Stomach (tissue), 9 donors: ENCODE results near the gene GNAI1. TPM values are rescaled to one million over a fixed set of nuclear protein-coding genes. Genes with fewer than 3 reads are reported as not detected.

Source experiments
- DNase-seq, 2 donors: peaks; one replicate each; pipeline versions ENCODE4 v3.0.0 to v3.0.0-alpha.2; 2013 to 2019
- H3K27ac ChIP-seq, 5 donors: fragments of 200-600 bp in 4 of 5; sonication (generic) in 4 of 5; one replicate each; pipeline ENCODE4 v1.5.1; 2013 to 2019; ENCODE audit warnings: mild to moderate bottlenecking in 1 of 5, moderate library complexity in 1 of 5
- H3K27me3 ChIP-seq, 3 donors: fragments of 200-600 bp; sonication (generic); one replicate each; pipeline ENCODE4 v1.5.1; 2017 to 2019; ENCODE audit warnings: mixed run types in 1 of 3
- H3K36me3 ChIP-seq, 4 donors: fragments of 200-600 bp; sonication (generic); 1 replicate in 3 of 4; 2 replicates in 1 of 4; pipeline ENCODE4 v1.5.1; 2016 to 2019
- H3K4me1 ChIP-seq, 4 donors: fragments of 200-600 bp; sonication (generic); one replicate each; pipeline ENCODE4 v1.5.1; 2016 to 2019
- H3K4me3 ChIP-seq, 4 donors: fragments of 200-600 bp; sonication (generic) in 3 of 4; one replicate each; pipeline ENCODE4 v1.5.1; 2016 to 2019; ENCODE audit warnings: mild to moderate bottlenecking in 1 of 4
- H3K9me3 ChIP-seq, 4 donors: fragments of 200-600 bp; sonication (generic); one replicate each; pipeline ENCODE4 v1.5.1; 2016 to 2019
- CTCF ChIP-seq, 7 experiments: fragments of 450-650 bp in 4 of 7; fragments of 200-600 bp in 3 of 7; sonication (generic) in 3 of 7; IDR thresholded peaks; one replicate each; pipeline ENCODE4 v1.5.1; 2016 to 2019; ENCODE audit warnings: antibody characterized with exemption in 7 of 7, control low read depth in 2 of 7, mild to moderate bottlenecking in 1 of 7
- EP300 ChIP-seq: sonication (generic); formaldehyde crosslinking; IDR thresholded peaks from one replicate; pipeline ENCODE4 v1.6.1; 2017; ENCODE audit warnings: antibody characterized with exemption
- POLR2A ChIP-seq, 4 donors: fragments of 450-650 bp; IDR thresholded peaks; one replicate each; pipeline ENCODE4 v1.6.1; 2016; ENCODE audit warnings: antibody characterized with exemption in 4 of 4, control low read depth in 2 of 4, mild to moderate bottlenecking in 1 of 4, moderate library complexity in 1 of 4
- POLR2AphosphoS5 ChIP-seq, 3 donors: sonication (generic); formaldehyde crosslinking; IDR thresholded peaks; one replicate each; pipeline ENCODE4 v1.6.1; 2016; ENCODE audit warnings: antibody characterized with exemption in 3 of 3
- WGBS, 5 donors: extraction: QIAGEN DNeasy Blood & Tissue Kit in 3 of 5; methylation state at CpG; one replicate each; pipeline versions ENCODE4 v1.1.5 to v1.1.7; 2013 to 2018; 5-methylcytosine and 5-hydroxymethylcytosine counted together
- intact Hi-C: fragments of 100-400 bp; cut with DNase I; formaldehyde crosslinking; loops from one replicate; pipeline ENCODE4 v1.15.1; 2023; ENCODE audit warnings: low total_unique reads
- polyA plus RNA-seq, 3 donors: library from polyadenylated mRNA; stranded (reverse); fragments of 200-250 nt; gene quantifications; one replicate each; pipeline ENCODE4 v1.2.3, GENCODE V29; 2013
- total RNA-seq, 5 donors: library from RNA; depleted of rRNA; stranded (reverse); fragments of >200 nt; gene quantifications; one replicate each; pipeline versions ENCODE4 v1.1.0 to v1.2.3, GENCODE V29; 2014 to 2016
- donor health status: healthy with polysubstance abuse.
- donor health status: Bipolar disorder and iron deficiency.
- donor health status: healthy.

Gene GNAI1
- total and polyA plus RNA-seq, 8 donors, result 2.6 to 62.4 (median 27.5) TPM

- intact Hi-C loops, result no loop called here
These were observed 30.5 kb downstream of the GNAI1 start for GRCh38 chr7:80165177-80165576.

GRCh38 chr7:80170445-80170844 is 35.8 kb downstream of the GNAI1 start:
- WGBS, 5 donors, result 83 to 92% (median 84%) methylated on average over 2 of the region's 2 CpGs

More at GRCh38 chr7:80165177-80165576, 30.5 kb downstream of the GNAI1 start:
- Histone ChIP-seq H3K4me3 (no peak overlapping the region), H3K36me3 (no peaks in the 10 kb centered on the region), H3K27ac (no peak overlapping the region), H3K4me1 (peaks cover 0 to 49% (median 33%) of the 10 kb centered on the region in 4 donors), H3K9me3 (no peaks in the 10 kb centered on the region), H3K27me3 (no peaks in the 10 kb centered on the region)
- no peak for DNase-seq
- TF ChIP-seq POLR2AphosphoS5 (IDR thresholded peaks at IDR 0.05) (no peak), POLR2A (IDR thresholded peaks at IDR 0.05) (no peak), EP300 (no peak), CTCF (IDR thresholded peaks at IDR 0.05) (no peak)

GRCh38 chr7:80172387-80172786 is 37.8 kb downstream of the GNAI1 start:
- H3K27me3 ChIP-seq, result no peaks in the 10 kb centered on the region
- WGBS, 5 donors, result 74 to 87% (median 78%) methylated on average over 4 of the region's 4 CpGs
- H3K27ac ChIP-seq, result no peak overlapping the region
- H3K4me1 ChIP-seq, result peaks cover 0 to 3% (median 1%) of the 10 kb centered on the region in 4 donors
- H3K4me3 ChIP-seq, result no peak overlapping the region
- H3K9me3 ChIP-seq, result peaks cover 0 to 15% (median 0%) of the 10 kb centered on the region in 4 donors
- no peaks in the 10 kb centered on the region for H3K36me3 ChIP-seq
- intact Hi-C loops, result no loop called here
- TF ChIP-seq CTCF (IDR thresholded peaks at IDR 0.05), result no peak
- no peak for TF ChIP-seq POLR2A (IDR thresholded peaks at IDR 0.05)
- no peak for TF ChIP-seq POLR2AphosphoS5 (IDR thresholded peaks at IDR 0.05)
- no peak for TF ChIP-seq EP300
- no peak for DNase-seq

More at GRCh38 chr7:80170445-80170844, 35.8 kb downstream of the GNAI1 start:
- no peak for DNase-seq
- Histone ChIP-seq H3K9me3 (peaks cover 0 to 15% (median 0%) of the 10 kb centered on the region in 4 donors), H3K27ac (no peak overlapping the region), H3K4me3 (no peak overlapping the region), H3K36me3 (no peaks in the 10 kb centered on the region), H3K4me1 (peaks cover 0 to 17% (median 11%) of the 10 kb centered on the region in 4 donors), H3K27me3 (no peaks in the 10 kb centered on the region)
- intact Hi-C loops, result no loop called here
- TF ChIP-seq EP300, result no peak
- TF ChIP-seq CTCF (IDR thresholded peaks at IDR 0.05), result no peak
- no peak for TF ChIP-seq POLR2A (IDR thresholded peaks at IDR 0.05)
- TF ChIP-seq POLR2AphosphoS5 (IDR thresholded peaks at IDR 0.05), result no peak

GRCh38 chr7:80175744-80176143 is 41.1 kb downstream of the GNAI1 start:
- intact Hi-C loops, result no loop called here
- no peak for DNase-seq
- Histone ChIP-seq H3K36me3 (no peaks in the 10 kb centered on the region), H3K9me3 (peaks cover 0 to 10% (median 0%) of the 10 kb centered on the region in 4 donors), H3K4me3 (no peak overlapping the region), H3K27me3 (no peaks in the 10 kb centered on the region), H3K4me1 (peaks cover 0 to 27% (median 11%) of the 10 kb centered on the region in 4 donors), H3K27ac (no peak overlapping the region)
- WGBS, 5 donors, result 74 to 83% (median 77%) methylated on average over 1 of the region's 1 CpG
- TF ChIP-seq CTCF (IDR thresholded peaks at IDR 0.05), result no peak
- TF ChIP-seq EP300, result no peak
- no peak for TF ChIP-seq POLR2AphosphoS5 (IDR thresholded peaks at IDR 0.05)
- TF ChIP-seq POLR2A (IDR thresholded peaks at IDR 0.05), result no peak
